Thoracic aorta (tissue), 2 donors: Measurements from ENCODE around the gene FUT3. TPM values are rescaled to one million over a fixed set of nuclear protein-coding genes. Genes with fewer than 3 reads are reported as not detected.

Experiments used
- ATAC-seq: fragments of 150-250 bp; one replicate; pipeline ENCODE4 v1.8.0; 2017; ENCODE audit warnings: low read depth; ENCODE audit not compliant: insufficient number of reproducible peaks, low FRiP score
- DNase-seq: peaks from one replicate; pipeline ENCODE4 v3.0.0-alpha.2; 2020; ENCODE audit warnings: low spot score
- H3K27ac ChIP-seq, 2 donors: fragments of 200-600 bp; sonication (generic); 1 replicate in 1 of 2; 2 replicates in 1 of 2; pipeline ENCODE4 v1.5.1; 2016; ENCODE audit warnings: mild to moderate bottlenecking in 2 of 2, moderate library complexity in 2 of 2
- H3K27me3 ChIP-seq: fragments of 200-600 bp; sonication (generic); replicated peaks from 2 replicates; pipeline ENCODE4 v1.6.0; 2016; ENCODE audit warnings: mild to moderate bottlenecking; ENCODE audit not compliant: insufficient read depth
- H3K36me3 ChIP-seq: fragments of 200-600 bp; sonication (generic); one replicate; pipeline ENCODE4 v1.5.1; 2016
- H3K4me1 ChIP-seq, 2 donors: fragments of 200-600 bp; sonication (generic); 1 replicate in 1 of 2; 2 replicates in 1 of 2; pipeline versions ENCODE4 v1.5.1 to v1.6.0; 2016; ENCODE audit warnings: low read depth in 2 of 2, mild to moderate bottlenecking in 1 of 2; ENCODE audit not compliant: control insufficient read depth in 1 of 2
- H3K4me3 ChIP-seq: fragments of 200-600 bp; sonication (generic); 2 replicates; pipeline ENCODE4 v1.5.1; 2016; ENCODE audit warnings: mild to moderate bottlenecking
- H3K9me3 ChIP-seq: fragments of 200-600 bp; sonication (generic); 2 replicates; pipeline ENCODE4 v1.5.1; 2016
- total RNA-seq, 2 donors: library from RNA; depleted of rRNA; stranded (reverse); fragments of >200 nt; gene quantifications; one replicate each; pipeline versions ENCODE4 v1.1.0 to v1.2.3, GENCODE V29; 2016
- TF ChIP-seq, protein P1 (sequence below): fragments of 200-600 bp; sonication (generic); IDR thresholded peaks from one replicate; pipeline ENCODE4 v1.5.1; 2019; ENCODE audit warnings: antibody characterized with exemption

Gene FUT3
- total RNA-seq: not detected

GRCh38 chr19:5851302-5851701, at the start of gene FUT3:
FUT3 (minus strand) TSS chr19:5851449.
- TF ChIP-seq, protein P1, sequence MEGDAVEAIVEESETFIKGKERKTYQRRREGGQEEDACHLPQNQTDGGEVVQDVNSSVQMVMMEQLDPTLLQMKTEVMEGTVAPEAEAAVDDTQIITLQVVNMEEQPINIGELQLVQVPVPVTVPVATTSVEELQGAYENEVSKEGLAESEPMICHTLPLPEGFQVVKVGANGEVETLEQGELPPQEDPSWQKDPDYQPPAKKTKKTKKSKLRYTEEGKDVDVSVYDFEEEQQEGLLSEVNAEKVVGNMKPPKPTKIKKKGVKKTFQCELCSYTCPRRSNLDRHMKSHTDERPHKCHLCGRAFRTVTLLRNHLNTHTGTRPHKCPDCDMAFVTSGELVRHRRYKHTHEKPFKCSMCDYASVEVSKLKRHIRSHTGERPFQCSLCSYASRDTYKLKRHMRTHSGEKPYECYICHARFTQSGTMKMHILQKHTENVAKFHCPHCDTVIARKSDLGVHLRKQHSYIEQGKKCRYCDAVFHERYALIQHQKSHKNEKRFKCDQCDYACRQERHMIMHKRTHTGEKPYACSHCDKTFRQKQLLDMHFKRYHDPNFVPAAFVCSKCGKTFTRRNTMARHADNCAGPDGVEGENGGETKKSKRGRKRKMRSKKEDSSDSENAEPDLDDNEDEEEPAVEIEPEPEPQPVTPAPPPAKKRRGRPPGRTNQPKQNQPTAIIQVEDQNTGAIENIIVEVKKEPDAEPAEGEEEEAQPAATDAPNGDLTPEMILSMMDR: no peak
- DNase-seq (no peak), ATAC-seq (no peak)
- Histone ChIP-seq H3K27ac (no peak within 1 kb of the TSS), H3K27me3 (no peaks in the 10 kb centered on the region), H3K9me3 (no peaks in the 10 kb centered on the region), H3K36me3 (no peaks in the 10 kb centered on the region), H3K4me1 (no peaks in the 10 kb centered on the region), H3K4me3 (no peak within 1 kb of the TSS)

GRCh38 chr19:5900976-5901375, 49.7 kb upstream of the FUT3 start:
- Histone ChIP-seq H3K4me1 (peaks cover 18 to 22% of the 10 kb centered on the region in 2 donors), H3K27ac (no peak overlapping the region), H3K4me3 (no peak overlapping the region), H3K9me3 (no peaks in the 10 kb centered on the region), H3K36me3 (peaks cover 9% of the 10 kb centered on the region), H3K27me3 (no peaks in the 10 kb centered on the region)
- TF ChIP-seq, protein P1: no peak
- DNase-seq (no peak), ATAC-seq (no peak)

GRCh38 chr19:5899728-5900526, 48.7 kb upstream of the FUT3 start:
- TF ChIP-seq, protein P1: no peak
- peaks cover 20% of the 10 kb centered on the region for H3K36me3 ChIP-seq
- H3K9me3 ChIP-seq: no peaks in the 10 kb centered on the region
- no peak for ATAC-seq
- peaks cover 17 to 21% of the 10 kb centered on the region in 2 donors for H3K4me1 ChIP-seq
- DNase-seq: no peak
- H3K27me3 ChIP-seq: no peaks in the 10 kb centered on the region
- H3K27ac ChIP-seq: no peak overlapping the region
- no peak overlapping the region for H3K4me3 ChIP-seq

- Histone ChIP-seq H3K9me3 (no peaks in the 10 kb centered on the region), H3K36me3 (peaks cover 20% of the 10 kb centered on the region), H3K4me1 (peaks cover 18 to 33% of the 10 kb centered on the region in 2 donors), H3K4me3 (no peak overlapping the region), H3K27ac (no peak overlapping the region), H3K27me3 (no peaks in the 10 kb centered on the region)
- no peak for DNase-seq
- no peak for ATAC-seq
- TF ChIP-seq, protein P1: no peak
Measured at GRCh38 chr19:5897189-5897969, 46.1 kb upstream of the FUT3 start.

DNA sequence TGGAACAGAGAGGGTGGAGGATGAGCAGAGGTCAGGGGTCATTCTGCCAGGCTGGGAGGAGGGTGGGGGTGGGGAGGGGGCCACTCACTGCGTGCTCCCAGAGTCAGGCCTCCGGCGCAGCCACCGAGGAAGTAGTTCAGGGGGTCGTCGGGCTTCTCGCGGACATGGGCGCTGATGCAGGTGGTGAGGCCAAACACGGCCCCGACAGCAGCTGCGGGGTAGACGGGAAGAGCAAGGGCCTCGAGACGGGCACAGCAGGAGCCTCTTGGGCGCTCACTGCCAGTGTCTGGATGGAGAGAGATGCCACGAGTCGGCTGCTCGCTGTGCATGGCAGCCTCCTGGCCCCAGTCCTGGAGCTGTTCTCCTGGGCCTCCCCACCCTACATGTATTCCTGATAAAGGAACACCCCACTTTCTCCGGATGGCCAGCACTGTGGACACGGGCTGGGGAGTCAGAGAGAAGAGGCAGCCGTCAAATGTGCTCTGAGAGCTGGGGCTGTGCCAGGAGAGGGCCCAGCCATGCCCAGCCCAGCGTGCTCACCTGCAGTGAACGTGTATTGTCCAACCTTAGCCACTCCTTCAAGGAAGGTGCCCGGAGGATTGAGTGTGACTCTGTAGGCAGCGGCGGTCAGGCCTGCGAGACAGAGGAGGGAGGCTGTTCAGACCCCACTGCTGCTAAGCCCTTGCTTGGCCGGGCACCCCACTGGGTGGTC, 45.3 kb upstream of the FUT3 start:
- no peaks in the 10 kb centered on the region for H3K27me3 ChIP-seq
- ATAC-seq (no peak), DNase-seq (no peak)
- no peaks in the 10 kb centered on the region for H3K9me3 ChIP-seq
- TF ChIP-seq, protein P1: no peak
- no peak overlapping the region for H3K4me3 ChIP-seq
- H3K27ac ChIP-seq: no peak overlapping the region
- peaks cover 14 to 35% of the 10 kb centered on the region in 2 donors for H3K4me1 ChIP-seq
- H3K36me3 ChIP-seq: peaks cover 20% of the 10 kb centered on the region
